Nephron progenitor cell (in vitro differentiated cells): ENCODE data around the gene REXO1.

Experiments used
- DNase-seq: peaks from one replicate; pipeline ENCODE4 v3.0.0; 2021
- H3K27ac Mint-ChIP-seq: 2 replicates; pipeline ENCODE4 v1.8.0; 2021; ENCODE audit warnings: mild to moderate bottlenecking, moderate library complexity, mixed read lengths
- H3K27me3 Mint-ChIP-seq: 2 replicates; pipeline ENCODE4 v1.8.0; 2021; ENCODE audit warnings: mild to moderate bottlenecking, low read depth, mixed read lengths; ENCODE audit not compliant: poor library complexity
- H3K36me3 Mint-ChIP-seq: 2 replicates; pipeline ENCODE4 v1.8.0; 2021; ENCODE audit warnings: low read depth, mixed read lengths
- H3K4me1 Mint-ChIP-seq: 2 replicates; pipeline ENCODE4 v1.8.0; 2021; ENCODE audit warnings: mixed read lengths
- H3K4me3 Mint-ChIP-seq: 2 replicates; pipeline ENCODE4 v1.8.0; 2021; ENCODE audit warnings: mild to moderate bottlenecking, moderate library complexity, mixed read lengths
- H3K9me3 Mint-ChIP-seq: 2 replicates; pipeline ENCODE4 v1.8.0; 2021; ENCODE audit warnings: mild to moderate bottlenecking, moderate library complexity, mixed read lengths
- TF ChIP-seq, protein P1 (sequence below): fragments of 200-600 bp; sonication (generic); IDR thresholded peaks from 2 replicates; pipeline ENCODE4 v1.5.0; 2021; ENCODE audit warnings: antibody characterized with exemption

Gene REXO1

DNA sequence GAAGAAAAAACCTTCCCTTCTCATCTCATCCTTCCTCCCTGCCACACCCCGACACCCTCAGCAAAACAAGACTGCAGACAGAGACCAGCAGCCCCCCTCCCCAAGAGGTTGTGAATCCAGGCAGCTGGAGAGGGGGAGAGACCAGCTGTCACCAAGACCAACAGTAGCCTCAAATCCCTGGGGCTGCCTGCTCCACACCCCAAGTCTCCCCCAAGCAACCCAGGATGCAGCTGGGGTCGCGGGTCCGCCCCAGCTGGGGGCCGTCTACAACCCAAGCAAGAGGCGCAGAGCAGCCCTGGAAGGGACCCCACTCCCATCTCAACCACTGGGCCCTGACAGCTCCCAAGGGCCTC lies 8.0 kb upstream of the REXO1 start:
- peaks cover 30% of the 10 kb centered on the region for H3K27me3 Mint-ChIP-seq
- H3K36me3 Mint-ChIP-seq = no peaks in the 10 kb centered on the region
- no peak overlapping the region for H3K27ac Mint-ChIP-seq
- H3K4me3 Mint-ChIP-seq = peak overlapping the region; percentile 49
- DNase-seq = no peak
- TF ChIP-seq, protein P1, sequence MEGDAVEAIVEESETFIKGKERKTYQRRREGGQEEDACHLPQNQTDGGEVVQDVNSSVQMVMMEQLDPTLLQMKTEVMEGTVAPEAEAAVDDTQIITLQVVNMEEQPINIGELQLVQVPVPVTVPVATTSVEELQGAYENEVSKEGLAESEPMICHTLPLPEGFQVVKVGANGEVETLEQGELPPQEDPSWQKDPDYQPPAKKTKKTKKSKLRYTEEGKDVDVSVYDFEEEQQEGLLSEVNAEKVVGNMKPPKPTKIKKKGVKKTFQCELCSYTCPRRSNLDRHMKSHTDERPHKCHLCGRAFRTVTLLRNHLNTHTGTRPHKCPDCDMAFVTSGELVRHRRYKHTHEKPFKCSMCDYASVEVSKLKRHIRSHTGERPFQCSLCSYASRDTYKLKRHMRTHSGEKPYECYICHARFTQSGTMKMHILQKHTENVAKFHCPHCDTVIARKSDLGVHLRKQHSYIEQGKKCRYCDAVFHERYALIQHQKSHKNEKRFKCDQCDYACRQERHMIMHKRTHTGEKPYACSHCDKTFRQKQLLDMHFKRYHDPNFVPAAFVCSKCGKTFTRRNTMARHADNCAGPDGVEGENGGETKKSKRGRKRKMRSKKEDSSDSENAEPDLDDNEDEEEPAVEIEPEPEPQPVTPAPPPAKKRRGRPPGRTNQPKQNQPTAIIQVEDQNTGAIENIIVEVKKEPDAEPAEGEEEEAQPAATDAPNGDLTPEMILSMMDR = no peak
- peaks cover 42% of the 10 kb centered on the region for H3K4me1 Mint-ChIP-seq
- no peaks in the 10 kb centered on the region for H3K9me3 Mint-ChIP-seq

DNA sequence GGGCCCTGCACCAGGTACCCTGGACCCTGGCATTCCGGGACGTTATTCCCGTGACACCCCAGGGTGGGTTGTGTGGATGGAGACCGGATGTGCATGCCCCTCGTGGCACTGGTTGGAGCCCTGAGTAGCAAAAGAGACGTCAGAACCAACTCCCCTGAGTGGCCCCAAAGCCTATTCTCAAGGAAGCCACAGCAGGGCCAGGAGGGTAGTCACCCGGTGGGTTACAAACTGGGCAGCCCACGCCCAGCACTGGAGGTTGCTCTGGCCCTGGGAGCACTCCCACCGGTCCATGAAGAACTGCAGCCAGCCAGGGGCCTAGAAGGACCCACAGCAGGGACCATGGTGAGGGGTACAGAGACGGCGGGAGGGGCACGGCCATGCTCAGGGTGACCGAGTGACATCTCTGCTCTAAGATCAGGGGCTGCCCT lies 7.6 kb upstream of the REXO1 start:
- DNase-seq = no peak
- Mint-ChIP-seq H3K36me3 (no peaks in the 10 kb centered on the region), H3K27ac (no peak overlapping the region), H3K4me3 (no peak overlapping the region), H3K27me3 (peaks cover 25% of the 10 kb centered on the region), H3K4me1 (peaks cover 43% of the 10 kb centered on the region), H3K9me3 (no peaks in the 10 kb centered on the region)
- TF ChIP-seq, protein P1 = no peak

DNA sequence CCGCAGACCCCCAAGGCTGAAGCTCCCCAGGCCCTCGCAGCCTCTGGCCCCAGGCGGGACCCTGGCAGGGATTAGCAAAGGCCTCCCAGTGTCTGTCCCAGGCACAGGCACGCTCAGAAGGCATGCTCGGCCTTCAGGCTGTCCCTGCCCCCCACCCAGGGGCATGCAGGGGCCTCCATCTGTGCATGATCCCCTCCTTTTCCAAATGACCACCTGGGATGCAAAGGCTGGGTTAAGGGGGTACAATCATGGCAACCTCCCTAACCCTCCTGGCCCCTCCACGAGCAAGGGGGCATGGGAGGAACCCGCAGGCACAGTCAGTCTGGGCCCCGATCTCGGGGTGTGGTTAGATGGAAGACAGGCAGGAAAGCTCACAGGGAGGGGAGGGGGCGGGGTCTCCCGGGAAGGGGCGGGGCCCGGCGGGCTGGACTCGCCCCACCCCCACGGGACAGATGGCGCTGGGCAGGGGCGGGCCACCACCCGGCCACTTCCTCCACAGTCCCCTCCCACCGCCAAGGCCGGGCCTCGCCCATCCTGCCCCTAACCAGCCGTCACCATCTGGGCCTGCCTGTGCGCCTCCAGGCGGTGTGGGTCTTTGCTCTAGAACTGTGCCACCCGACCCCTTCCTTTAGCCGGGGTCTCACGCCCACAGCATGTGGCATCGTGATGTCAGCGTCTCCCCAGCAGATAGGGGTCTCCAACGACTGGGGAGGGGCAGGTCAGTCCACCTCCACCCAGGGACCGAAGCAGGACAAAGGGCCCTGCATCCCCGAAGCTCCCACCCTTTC lies 7.0 kb upstream of the REXO1 start:
- Mint-ChIP-seq H3K9me3 (no peaks in the 10 kb centered on the region), H3K27me3 (peaks cover 19% of the 10 kb centered on the region), H3K27ac (no peak overlapping the region), H3K36me3 (no peaks in the 10 kb centered on the region), H3K4me1 (peaks cover 46% of the 10 kb centered on the region), H3K4me3 (peak overlapping the region; percentile 34)
- peak; percentile 87 for DNase-seq
- TF ChIP-seq, protein P1 = no peak

DNA sequence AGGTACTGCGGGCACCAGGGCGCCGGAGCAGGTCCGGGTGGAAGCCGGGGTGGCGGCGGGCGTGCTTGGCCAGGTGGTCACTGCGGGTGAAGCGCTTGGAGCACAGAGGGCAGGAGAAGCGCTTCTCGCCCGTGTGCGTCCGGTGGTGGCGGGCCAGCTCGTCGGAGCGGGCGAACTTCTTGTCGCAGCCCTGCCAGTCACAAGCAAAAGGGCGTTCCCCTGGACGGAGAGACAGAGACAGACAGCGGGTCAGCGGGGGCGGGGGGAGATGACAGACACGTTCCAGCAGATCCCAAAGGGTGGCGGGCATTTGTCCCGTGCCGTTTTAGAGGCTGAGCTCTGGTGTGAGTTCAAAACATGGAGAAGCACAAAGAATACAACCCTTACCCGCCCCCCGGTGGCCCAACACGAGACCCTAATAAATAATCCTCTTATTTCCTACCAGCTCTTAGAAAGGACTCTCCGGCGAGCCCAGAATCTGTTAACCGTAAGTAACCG lies 6.3 kb upstream of the REXO1 start:
- TF ChIP-seq, protein P1 = no peak
- Mint-ChIP-seq H3K4me1 (peaks cover 48% of the 10 kb centered on the region), H3K9me3 (no peaks in the 10 kb centered on the region), H3K36me3 (no peaks in the 10 kb centered on the region), H3K27me3 (peaks cover 16% of the 10 kb centered on the region), H3K27ac (no peak overlapping the region), H3K4me3 (peak overlapping the region; percentile 34)
- DNase-seq = peak; percentile 39

DNA sequence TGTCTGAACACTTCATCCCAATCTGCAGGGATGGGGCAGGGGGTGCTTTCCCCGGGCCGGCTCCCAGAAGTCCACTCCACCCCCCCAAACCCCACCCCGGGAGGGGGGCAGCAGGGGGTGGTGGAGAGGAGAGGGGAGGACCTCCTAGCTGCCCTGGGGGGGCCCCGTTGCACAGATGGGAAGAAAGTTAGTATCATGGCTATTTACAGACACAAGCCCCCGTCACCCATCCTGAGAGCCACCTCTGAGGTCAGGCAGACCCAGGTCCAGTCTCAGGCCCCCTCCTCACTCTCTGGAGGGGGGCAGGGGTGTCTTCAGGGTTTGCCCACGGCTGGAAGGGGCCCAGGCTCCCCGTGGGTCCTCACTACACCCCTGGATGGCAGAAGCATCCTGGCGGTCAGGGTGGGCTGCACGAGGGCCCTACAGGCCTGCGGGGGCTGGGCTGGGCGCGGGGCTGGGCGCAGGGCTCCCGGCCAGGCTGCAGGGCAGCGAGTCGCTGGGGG lies 5.8 kb upstream of the REXO1 start:
- Mint-ChIP-seq H3K4me1 (peaks cover 43% of the 10 kb centered on the region), H3K36me3 (no peaks in the 10 kb centered on the region), H3K27me3 (peaks cover 11% of the 10 kb centered on the region), H3K4me3 (no peak overlapping the region), H3K9me3 (no peaks in the 10 kb centered on the region), H3K27ac (no peak overlapping the region)
- DNase-seq = no peak
- TF ChIP-seq, protein P1 = no peak
